Hematopoietic multipotent progenitor cell treated with erythropoietin and hydrocortisone succinate and interleukin-3 and kit ligand, for 8 days (in vitro differentiated cells): ENCODE results near the gene GRIN2C.
"Not testable (repeated sequence)": the region's sequence is repeated elsewhere in the genome, so short reads cannot be mapped to it uniquely, and the experiment has no call there.

Source experiments
- DNase-seq: peaks from one replicate; pipeline ENCODE4 v3.0.0-alpha.2; 2015

The GRIN2C gene

GRCh38 chr17:74878658-74879057 is 19.0 kb upstream of the GRIN2C start:
- no peak for DNase-seq

- no peak for DNase-seq
Measured at GRCh38 chr17:74877592-74878548, 18.2 kb upstream of the GRIN2C start.

- DNase-seq, result peak; percentile 26
Measured at GRCh38 chr17:74875977-74876593, 16.4 kb upstream of the GRIN2C start.

GRCh38 chr17:74875155-74875976 is 15.7 kb upstream of the GRIN2C start:
- peak; percentile 10 for DNase-seq

- DNase-seq, result no peak
Measured at GRCh38 chr17:74874615-74875037, 14.9 kb upstream of the GRIN2C start.

- peak; percentile 66 for DNase-seq
Measured at GRCh38 chr17:74873874-74874614, 14.4 kb upstream of the GRIN2C start.

- peak; percentile 100 for DNase-seq
Measured at GRCh38 chr17:74873037-74873873, 13.6 kb upstream of the GRIN2C start.

- no peak for DNase-seq
Measured at GRCh38 chr17:74872313-74873036, 12.8 kb upstream of the GRIN2C start, which contains the start of gene FDXR. TSS of gene FDXR (minus strand) at chr17:74872994. CDS start at chr17:74872944, 50 bp downstream.

- DNase-seq, result no peak
Measured at GRCh38 chr17:74871356-74872076, 11.8 kb upstream of the GRIN2C start.

GRCh38 chr17:74870512-74870911 is 10.8 kb upstream of the GRIN2C start:
- DNase-seq, result no peak

- not testable (repeated sequence) for DNase-seq
Measured at GRCh38 chr17:74870028-74870427, 10.3 kb upstream of the GRIN2C start.

GRCh38 chr17:74868908-74869255 is 9.2 kb upstream of the GRIN2C start:
- DNase-seq, result no peak

GRCh38 chr17:74868251-74868907 is 8.7 kb upstream of the GRIN2C start:
- peak; percentile 22 for DNase-seq

- DNase-seq, result no peak
Measured at GRCh38 chr17:74866198-74866835, 6.6 kb upstream of the GRIN2C start.

- DNase-seq, result no peak
Measured at GRCh38 chr17:74865504-74866197, 6.0 kb upstream of the GRIN2C start.

- DNase-seq, result peak; percentile 66
Measured at GRCh38 chr17:74864866-74865395, 5.2 kb upstream of the GRIN2C start.

GRCh38 chr17:74864297-74864865 is 4.7 kb upstream of the GRIN2C start:
- DNase-seq, result no peak
